H9 (cell line): Measurements from ENCODE around the gene ITPR1. TPM values are rescaled to one million over a fixed set of nuclear protein-coding genes. Genes with fewer than 3 reads are reported as not detected.

Source experiments
- DNase-seq: peaks from one replicate; pipeline ENCODE4 v3.0.0-alpha.2; 2017
- H2AFZ ChIP-seq: one replicate; pipeline ENCODE4 v1.6.1; 2013; ENCODE audit warnings: mild to moderate bottlenecking, low read length, control low read depth, moderate library complexity
- H2AK5ac ChIP-seq: 2 replicates; pipeline ENCODE4 v1.6.1; 2013; ENCODE audit warnings: low read length, control low read depth, mixed read lengths; ENCODE audit not compliant: insufficient read length
- H2BK120ac ChIP-seq: one replicate; pipeline ENCODE4 v1.6.1; 2013; ENCODE audit warnings: low read depth, mild to moderate bottlenecking, low read length, control low read depth, inconsistent platforms; ENCODE audit not compliant: poor library complexity, severe bottlenecking
- H2BK12ac ChIP-seq: 2 replicates; pipeline ENCODE4 v1.6.1; 2013; ENCODE audit warnings: low read length, control low read depth, mixed read lengths, low read depth; ENCODE audit not compliant: insufficient read length
- H2BK15ac ChIP-seq: 2 replicates; pipeline ENCODE4 v1.6.1; 2013; ENCODE audit warnings: low read depth, low read length, control low read depth
- H2BK20ac ChIP-seq: one replicate; pipeline ENCODE4 v1.6.1; 2013; ENCODE audit warnings: low read depth, mild to moderate bottlenecking, low read length, control low read depth, inconsistent platforms; ENCODE audit not compliant: poor library complexity, severe bottlenecking
- H2BK5ac ChIP-seq: 2 replicates; pipeline ENCODE4 v1.6.1; 2013; ENCODE audit warnings: low read length, control low read depth, mixed read lengths; ENCODE audit not compliant: insufficient read length
- H3K14ac ChIP-seq: 2 replicates; pipeline ENCODE4 v1.6.1; 2013; ENCODE audit warnings: low read length, control low read depth; ENCODE audit not compliant: insufficient read depth
- H3K18ac ChIP-seq: 2 replicates; pipeline ENCODE4 v1.6.1; 2013; ENCODE audit warnings: low read depth, mild to moderate bottlenecking, mixed read lengths, low read length, control low read depth; ENCODE audit not compliant: insufficient read length
- H3K23ac ChIP-seq: 2 replicates; pipeline ENCODE4 v1.6.1; 2013; ENCODE audit warnings: low read length, control low read depth, mixed read lengths, low read depth; ENCODE audit not compliant: insufficient read length
- H3K23me2 ChIP-seq: 2 replicates; pipeline ENCODE4 v1.6.1; 2013; ENCODE audit warnings: low read depth, mild to moderate bottlenecking, mixed read lengths, low read length, control low read depth; ENCODE audit not compliant: insufficient read length, poor library complexity, severe bottlenecking
- H3K27ac ChIP-seq: 2 replicates; pipeline ENCODE4 v1.5.1; 2013; ENCODE audit warnings: low read length, control low read depth, mixed read lengths, low read depth; ENCODE audit not compliant: insufficient read length
- H3K27me3 ChIP-seq: 2 replicates; pipeline ENCODE4 v1.6.1; 2013; ENCODE audit warnings: low read length, control low read depth, inconsistent platforms; ENCODE audit not compliant: insufficient read depth
- H3K4ac ChIP-seq: 2 replicates; pipeline ENCODE4 v1.6.1; 2013; ENCODE audit warnings: low read depth, mild to moderate bottlenecking, control low read depth, inconsistent platforms, low read length, moderate library complexity
- H3K4me1 ChIP-seq: 2 replicates; pipeline ENCODE4 v1.6.1; 2013; ENCODE audit warnings: low read length, control low read depth, inconsistent platforms; ENCODE audit not compliant: insufficient read depth
- H3K4me2 ChIP-seq: 2 replicates; pipeline ENCODE4 v1.6.1; 2013; ENCODE audit warnings: low read length, control low read depth, mixed read lengths; ENCODE audit not compliant: insufficient read length, insufficient read depth
- H3K56ac ChIP-seq: 2 replicates; pipeline ENCODE4 v1.6.1; 2013; ENCODE audit warnings: low read depth, mild to moderate bottlenecking, mixed read lengths, low read length, control low read depth; ENCODE audit not compliant: insufficient read length
- H3K79me1 ChIP-seq: 2 replicates; pipeline ENCODE4 v1.6.1; 2013; ENCODE audit warnings: low read depth, mild to moderate bottlenecking, moderate library complexity, low read length, control low read depth, inconsistent platforms; ENCODE audit not compliant: insufficient read depth, poor library complexity, severe bottlenecking
- H3K79me2 ChIP-seq: 2 replicates; pipeline ENCODE4 v1.6.1; 2013; ENCODE audit warnings: low read length, control low read depth, inconsistent platforms; ENCODE audit not compliant: insufficient read depth
- H3K9ac ChIP-seq: 2 replicates; pipeline ENCODE4 v1.6.1; 2013; ENCODE audit warnings: low read length, control low read depth, mixed read lengths; ENCODE audit not compliant: insufficient read length; ENCODE audit errors: extremely low read depth
- H3K9me3 ChIP-seq: one replicate; pipeline ENCODE4 v1.6.1; 2013; ENCODE audit warnings: low read depth, low read length, inconsistent platforms; ENCODE audit not compliant: control insufficient read depth
- H3T11ph ChIP-seq: one replicate; pipeline ENCODE4 v1.6.1; 2013; ENCODE audit warnings: mild to moderate bottlenecking, low read length, control low read depth, inconsistent platforms
- H4K20me1 ChIP-seq: one replicate; pipeline ENCODE4 v1.6.1; 2013; ENCODE audit not compliant: control insufficient read depth, insufficient read length, insufficient read depth
- H4K5ac ChIP-seq: 2 replicates; pipeline ENCODE4 v1.6.1; 2013; ENCODE audit warnings: low read depth, mild to moderate bottlenecking, mixed read lengths, low read length, control low read depth; ENCODE audit not compliant: insufficient read length
- H4K8ac ChIP-seq: replicated peaks from 2 replicates; pipeline ENCODE4 v1.6.1; 2013; ENCODE audit warnings: low read length, control low read depth, mixed read lengths, low read depth; ENCODE audit not compliant: insufficient read length
- H4K91ac ChIP-seq: 2 replicates; pipeline ENCODE4 v1.6.1; 2013; ENCODE audit warnings: low read depth, mild to moderate bottlenecking, moderate library complexity, mixed read lengths, low read length, control low read depth; ENCODE audit not compliant: insufficient read length
- H3K27ac Mint-ChIP-seq, 3 experiments: 2 replicates in 2 of 3; 3 replicates in 1 of 3; pipeline ENCODE4 v1.8.0; 2020 to 2021; ENCODE audit warnings: mixed read lengths in 3 of 3, mild to moderate bottlenecking in 1 of 3, moderate library complexity in 1 of 3
- H3K27me3 Mint-ChIP-seq: 2 replicates; pipeline ENCODE4 v1.8.0; 2021; ENCODE audit warnings: low read depth, mild to moderate bottlenecking, moderate library complexity, mixed read lengths
- H3K36me3 Mint-ChIP-seq, 3 experiments: 2 replicates in 2 of 3; 3 replicates in 1 of 3; pipeline ENCODE4 v1.8.0; 2020 to 2021; ENCODE audit warnings: low read depth in 3 of 3, mixed read lengths in 3 of 3; ENCODE audit not compliant: insufficient read depth in 1 of 3
- H3K4me1 Mint-ChIP-seq, 2 experiments: 2 replicates each; pipeline ENCODE4 v1.8.0; 2020; ENCODE audit warnings: mixed read lengths in 2 of 2
- H3K4me3 Mint-ChIP-seq, 2 experiments: 2 replicates in 1 of 2; 3 replicates in 1 of 2; pipeline ENCODE4 v1.8.0; 2020 to 2021; ENCODE audit warnings: mild to moderate bottlenecking in 2 of 2, mixed read lengths in 2 of 2, moderate library complexity in 1 of 2
- H3K9me3 Mint-ChIP-seq, 2 experiments: 2 replicates in 1 of 2; 3 replicates in 1 of 2; pipeline ENCODE4 v1.8.0; 2020; ENCODE audit warnings: mild to moderate bottlenecking in 2 of 2, mixed read lengths in 2 of 2, moderate library complexity in 1 of 2
- WGBS: extraction: QIAGEN DNeasy Blood & Tissue Kit; methylation state at CpG from one replicate; pipeline ENCODE4 v1.1.7; 2013; ENCODE audit warnings: missing lambda C conversion rate, low lambda C conversion rate, mixed read lengths; ENCODE audit not compliant: insufficient read length; ENCODE audit errors: extremely low coverage; 5-methylcytosine and 5-hydroxymethylcytosine counted together
- total RNA-seq: library from RNA; stranded (reverse); gene quantifications from 2 replicates; pipeline ENCODE4 v1.2.1, GENCODE V29; 2021
- TF ChIP-seq, protein P1 (sequence below): fragments of 200-600 bp; sonication (generic); conservative IDR thresholded peaks from 3 replicates; pipeline ENCODE4 v1.8.0; 2021; ENCODE audit warnings: antibody characterized with exemption, mild to moderate bottlenecking

Gene ITPR1
- total RNA-seq, 1 experiment from 2014 or later = 4.2 TPM

GRCh38 chr3:4665197-4665596 is 172.0 kb downstream of the ITPR1 start:
- Histone ChIP-seq H3T11ph (no peak overlapping the region), H3K27me3 (no peaks in the 10 kb centered on the region), H3K4me1 (no peaks in the 10 kb centered on the region), H3K79me1 (no peaks in the 10 kb centered on the region), H2BK20ac (no peak overlapping the region), H2BK120ac (no peak overlapping the region), H3K27ac (no peak overlapping the region), H2BK5ac (no peak overlapping the region), H3K56ac (no peak overlapping the region), H2AK5ac (no peak overlapping the region), H2AFZ (no peak overlapping the region), H3K18ac (no peak overlapping the region), H2BK15ac (no peak overlapping the region), H3K23me2 (no peaks in the 10 kb centered on the region), H4K91ac (no peak overlapping the region), H3K9me3 (no peaks in the 10 kb centered on the region), H4K5ac (no peak overlapping the region), H3K23ac (no peak overlapping the region), H2BK12ac (no peak overlapping the region), H3K79me2 (no peaks in the 10 kb centered on the region), H4K20me1 (no peaks in the 10 kb centered on the region), H3K14ac (no peak overlapping the region), H3K4me2 (no peak overlapping the region), H4K8ac (no peak overlapping the region), H3K4ac (no peak overlapping the region), H3K9ac (no peak overlapping the region)
- H3K4me3 Mint-ChIP-seq = no peak overlapping the region
- H3K27me3 Mint-ChIP-seq = no peaks in the 10 kb centered on the region
- H3K4me1 Mint-ChIP-seq = no peaks in the 10 kb centered on the region
- no peaks in the 10 kb centered on the region for H3K36me3 Mint-ChIP-seq
- TF ChIP-seq, protein P1, sequence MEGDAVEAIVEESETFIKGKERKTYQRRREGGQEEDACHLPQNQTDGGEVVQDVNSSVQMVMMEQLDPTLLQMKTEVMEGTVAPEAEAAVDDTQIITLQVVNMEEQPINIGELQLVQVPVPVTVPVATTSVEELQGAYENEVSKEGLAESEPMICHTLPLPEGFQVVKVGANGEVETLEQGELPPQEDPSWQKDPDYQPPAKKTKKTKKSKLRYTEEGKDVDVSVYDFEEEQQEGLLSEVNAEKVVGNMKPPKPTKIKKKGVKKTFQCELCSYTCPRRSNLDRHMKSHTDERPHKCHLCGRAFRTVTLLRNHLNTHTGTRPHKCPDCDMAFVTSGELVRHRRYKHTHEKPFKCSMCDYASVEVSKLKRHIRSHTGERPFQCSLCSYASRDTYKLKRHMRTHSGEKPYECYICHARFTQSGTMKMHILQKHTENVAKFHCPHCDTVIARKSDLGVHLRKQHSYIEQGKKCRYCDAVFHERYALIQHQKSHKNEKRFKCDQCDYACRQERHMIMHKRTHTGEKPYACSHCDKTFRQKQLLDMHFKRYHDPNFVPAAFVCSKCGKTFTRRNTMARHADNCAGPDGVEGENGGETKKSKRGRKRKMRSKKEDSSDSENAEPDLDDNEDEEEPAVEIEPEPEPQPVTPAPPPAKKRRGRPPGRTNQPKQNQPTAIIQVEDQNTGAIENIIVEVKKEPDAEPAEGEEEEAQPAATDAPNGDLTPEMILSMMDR = no peak
- WGBS = no CpG with 5 or more reads among the region's 8 CpGs
- H3K27ac Mint-ChIP-seq = no peak overlapping the region
- no peaks in the 10 kb centered on the region for H3K9me3 Mint-ChIP-seq
- DNase-seq = no peak
